HG02759 (cell line): ENCODE measurements around the gene CCNF.

Experiments
- ATAC-seq: cut with Tn5 transposase; IDR thresholded peaks from one replicate; pipeline ENCODE4 v1.9.1; 2021; ENCODE audit warnings: mild to moderate bottlenecking, moderate library complexity; ENCODE audit not compliant: unreplicated experiment

The CCNF gene

GRCh38 chr16:2456551-2457153 lies 27.4 kb downstream of the CCNF start:
- no peak for ATAC-seq

- no peak for ATAC-seq
These were observed 28.0 kb downstream of the CCNF start for GRCh38 chr16:2457267-2457666.

GRCh38 chr16:2457946-2458345 lies 28.7 kb downstream of the CCNF start:
- ATAC-seq, result no peak

- peak; percentile 3 for ATAC-seq
These were observed 29.8 kb downstream of the CCNF start for GRCh38 chr16:2458887-2459646.

- ATAC-seq, result peak; percentile 93
These were observed 30.6 kb downstream of the CCNF start, which contains the start of gene TEDC2 for GRCh38 chr16:2459647-2460390. TSS of gene TEDC2 (plus strand) at chr16:2460109. CDS start at chr16:2460145, 36 bp downstream.

GRCh38 chr16:2460391-2460713 lies 31.1 kb downstream of the CCNF start:
- no peak for ATAC-seq

GRCh38 chr16:2460916-2461315 lies 31.7 kb downstream of the CCNF start:
- no peak for ATAC-seq

- ATAC-seq, result no peak
These were observed 33.0 kb downstream of the CCNF start for GRCh38 chr16:2462031-2462866.

- ATAC-seq, result no peak
These were observed 35.1 kb downstream of the CCNF start for GRCh38 chr16:2464333-2464732.

GRCh38 chr16:2465653-2466415 lies 36.6 kb downstream of the CCNF start:
- no peak for ATAC-seq

- no peak for ATAC-seq
These were observed 37.6 kb downstream of the CCNF start for GRCh38 chr16:2466667-2467527.

- ATAC-seq, result peak; percentile 25
These were observed 38.4 kb downstream of the CCNF start for GRCh38 chr16:2467528-2468232.

- peak; percentile 24 for ATAC-seq
These were observed 39.0 kb downstream of the CCNF start for GRCh38 chr16:2468233-2468724.

- ATAC-seq, result no peak
These were observed 39.6 kb downstream of the CCNF start for GRCh38 chr16:2468725-2469398.

GRCh38 chr16:2469399-2470233 lies 40.4 kb downstream of the CCNF start:
- no peak for ATAC-seq

GRCh38 chr16:2470234-2470601 lies 41.0 kb downstream of the CCNF start:
- no peak for ATAC-seq

- ATAC-seq, result no peak
These were observed 41.4 kb downstream of the CCNF start for GRCh38 chr16:2470603-2471015.
